ENCODE measurements around the gene TTBK2.

GRCh38 chr15:42858540-42858939 is 62.0 kb downstream of the TTBK2 start:
- no peak for TF ChIP-seq CTCF (IDR thresholded peaks at IDR 0.05; ENCODE audit: low read length)
- TF ChIP-seq EZH2 (optimal IDR thresholded peaks at IDR 0.05; ENCODE audit: low read depth, low read length): no peak
- no peak for TF ChIP-seq EZH2phosphoT487 (IDR thresholded peaks at IDR 0.05; ENCODE audit: low read length)

Measured in MM.1S (cell line).